Activated CD8-positive, alpha-beta memory T cell treated with anti-CD3 and anti-CD28 coated beads, Interleukin-2, amount 50 U/mL, for 4 hours (primary cell): ENCODE results near the gene ZNF766.
"Not testable (repeated sequence)": the region's sequence is repeated elsewhere in the genome, so short reads cannot be mapped to it uniquely, and the experiment has no call there.

Experiments used
- DNase-seq: peaks from one replicate; pipeline ENCODE4 v3.0.0-alpha.2; 2020

Gene ZNF766

GRCh38 chr19:52277471-52277870, 8.1 kb downstream of the ZNF766 start:
- no peak for DNase-seq

GRCh38 chr19:52286256-52286655, 16.9 kb downstream of the ZNF766 start:
- no peak for DNase-seq

- no peak for DNase-seq
These were observed 22.4 kb downstream of the ZNF766 start for GRCh38 chr19:52291781-52292180.

- not testable (repeated sequence) for DNase-seq
These were observed 23.6 kb downstream of the ZNF766 start for GRCh38 chr19:52292946-52293345.

- no peak for DNase-seq
These were observed 27.0 kb downstream of the ZNF766 start for GRCh38 chr19:52296400-52296772.

GRCh38 chr19:52296773-52297600, 27.6 kb downstream of the ZNF766 start, which contains the start of gene ZNF480:
Gene ZNF480 (plus strand): TSS chr19:52297169. CDS start chr19:52300413, 3,244 bp downstream.
- peak; percentile 84 for DNase-seq

GRCh38 chr19:52297601-52298364, 28.4 kb downstream of the ZNF766 start:
- no peak for DNase-seq

- no peak for DNase-seq
These were observed 37.9 kb downstream of the ZNF766 start for GRCh38 chr19:52307275-52307674.

GRCh38 chr19:52322429-52322828, 53.0 kb downstream of the ZNF766 start:
- no peak for DNase-seq

GRCh38 chr19:52331757-52332156, 62.4 kb downstream of the ZNF766 start:
- DNase-seq = no peak

GRCh38 chr19:52335768-52336116, 66.4 kb downstream of the ZNF766 start:
- DNase-seq = no peak

GRCh38 chr19:52336117-52336790, 66.9 kb downstream of the ZNF766 start, which contains the start of gene ZNF610:
Gene ZNF610 (plus strand): TSS chr19:52336243. CDS start chr19:52349173, 12,930 bp downstream.
- peak; percentile 86 for DNase-seq

GRCh38 chr19:52336791-52337381, 67.5 kb downstream of the ZNF766 start:
- DNase-seq = no peak

GRCh38 chr19:52339022-52339421, 69.6 kb downstream of the ZNF766 start:
- DNase-seq = not testable (repeated sequence)

- DNase-seq = peak; percentile 43
These were observed 74.2 kb downstream of the ZNF766 start for GRCh38 chr19:52343548-52343947.

- no peak for DNase-seq
These were observed 75.8 kb downstream of the ZNF766 start for GRCh38 chr19:52345162-52345561.
